Urothelium cell line (cell line): ENCODE data around the gene SPAAR.
"Not testable (repeated sequence)": the region's sequence is repeated elsewhere in the genome, so short reads cannot be mapped to it uniquely, and the experiment has no call there.

Experiments used
- DNase-seq: peaks from one replicate; pipeline ENCODE4 v3.0.0; 2011; ENCODE audit warnings: low spot score, mixed read lengths
- FAIRE-seq: peaks from 2 replicates; lab custom pipeline; 2011; peaks lifted over from hg19 to GRCh38; lab: Jason Lieb, UNC

SPAAR gene, protein sequence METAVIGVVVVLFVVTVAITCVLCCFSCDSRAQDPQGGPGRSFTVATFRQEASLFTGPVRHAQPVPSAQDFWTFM

GRCh38 chr9:35909274-35909673 is at the start of gene SPAAR:
Gene SPAAR (plus strand): TSS chr9:35909490. CDS start chr9:35910464, 974 bp downstream.
- FAIRE-seq, result no peak

DNA sequence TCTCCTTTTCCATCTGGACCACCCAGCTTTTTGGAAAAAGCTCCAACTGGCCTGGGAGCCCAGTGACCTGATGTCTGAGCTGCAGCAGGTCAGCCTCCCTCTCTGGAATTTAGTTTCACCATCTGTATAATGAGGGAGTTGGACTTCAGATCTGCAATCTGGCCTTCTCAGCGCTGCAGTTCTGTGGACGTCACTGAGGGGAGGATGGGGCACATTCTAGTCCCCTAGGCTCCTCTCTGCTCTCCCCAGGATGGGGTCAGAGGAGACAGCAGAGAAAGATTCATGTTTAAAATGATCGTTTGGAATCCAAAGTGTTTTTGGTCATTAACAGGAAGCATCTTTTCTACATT is 49.3 kb upstream of the SPAAR start:
- no peak for FAIRE-seq
- DNase-seq, result no peak

More at GRCh38 chr9:35909274-35909673, at the start of gene SPAAR:
- no peak for DNase-seq

DNA sequence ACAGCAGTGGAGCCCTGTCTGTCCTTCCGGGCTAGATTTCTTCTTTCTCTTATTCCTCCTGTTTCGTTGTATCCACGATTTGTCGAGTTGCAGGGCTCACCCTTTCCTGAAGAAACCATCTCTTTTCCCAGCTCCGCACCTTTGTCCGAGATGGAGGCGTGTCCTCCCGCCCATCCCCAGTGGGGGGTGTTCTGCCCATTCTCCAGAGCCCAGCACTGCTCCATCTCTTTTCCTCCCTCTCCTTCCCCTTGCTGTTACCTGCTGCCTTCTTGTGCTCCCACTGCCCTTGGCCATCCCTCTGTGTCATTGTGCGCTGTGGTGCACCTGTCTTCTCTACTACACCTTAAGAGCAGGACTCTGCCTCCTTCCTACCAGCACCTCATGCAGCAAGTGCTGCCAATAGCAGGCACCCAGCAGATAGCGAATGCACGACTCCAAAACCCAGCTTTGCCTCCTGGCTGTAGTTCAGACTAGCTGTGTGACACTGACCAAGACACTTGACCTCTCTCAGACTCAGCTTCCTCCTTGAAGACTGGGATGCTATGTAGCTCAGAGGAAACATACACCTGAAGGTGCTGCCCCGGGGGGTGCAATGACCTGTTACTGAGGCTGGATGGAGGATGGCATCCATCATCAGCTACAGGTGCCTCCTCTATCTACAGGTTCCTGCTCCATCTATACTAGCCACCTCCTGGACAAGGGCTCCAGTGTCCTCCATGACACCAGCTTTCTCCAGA is 48.0 kb upstream of the SPAAR start:
- DNase-seq (no peak), FAIRE-seq (no peak)

DNA sequence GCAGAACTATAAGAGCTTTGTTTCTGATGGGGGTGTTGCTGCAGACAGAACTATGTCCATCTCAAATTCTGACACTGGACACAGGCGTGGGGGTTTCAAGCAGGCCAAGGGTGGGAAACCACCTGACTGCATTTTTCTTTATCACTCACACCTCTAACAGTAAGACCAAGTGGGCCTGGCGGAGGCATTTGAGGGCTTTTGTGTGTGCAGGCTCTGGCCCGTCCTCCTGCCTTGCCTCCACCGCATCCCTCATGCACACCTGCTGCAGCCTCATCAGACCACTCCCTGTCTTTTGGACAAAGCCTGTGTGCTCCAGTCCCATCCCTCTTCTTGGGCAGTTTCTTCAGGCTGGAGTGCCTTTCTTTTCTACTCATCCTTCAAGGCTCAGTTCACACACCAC is 47.0 kb upstream of the SPAAR start:
- no peak for DNase-seq
- FAIRE-seq, result no peak

GRCh38 chr9:35863583-35863982 is 45.7 kb upstream of the SPAAR start:
- no peak for FAIRE-seq
- DNase-seq, result no peak

- FAIRE-seq, result no peak
- no peak for DNase-seq
These were observed 44.5 kb upstream of the SPAAR start for GRCh38 chr9:35864695-35865255.

DNA sequence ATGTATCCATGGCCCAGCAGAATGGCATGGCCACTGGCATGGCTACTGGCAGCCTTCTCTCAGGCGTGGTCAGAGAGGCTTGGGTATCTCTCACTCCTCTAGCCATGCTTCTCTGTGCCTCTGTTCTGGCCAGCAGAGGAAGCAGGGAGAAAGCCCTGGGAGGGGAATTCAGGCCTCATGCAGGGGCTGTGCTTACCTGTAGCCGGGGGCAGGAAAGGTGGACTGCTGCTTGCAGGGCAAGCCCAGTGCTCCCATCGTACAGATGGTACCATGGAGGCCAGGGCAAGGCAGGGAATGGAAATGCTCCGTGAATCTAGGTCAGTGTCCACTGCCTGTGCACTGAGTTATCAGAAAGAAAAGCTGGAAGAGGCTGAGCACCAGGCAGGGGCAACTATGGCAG is 41.8 kb upstream of the SPAAR start:
- no peak for FAIRE-seq
- DNase-seq, result no peak

- no peak for FAIRE-seq
- no peak for DNase-seq
These were observed 40.4 kb upstream of the SPAAR start for GRCh38 chr9:35868933-35869332.

- no peak for DNase-seq
- peak; percentile 52 for FAIRE-seq
These were observed 39.6 kb upstream of the SPAAR start for GRCh38 chr9:35869621-35870216.

GRCh38 chr9:35870351-35870923 is 38.9 kb upstream of the SPAAR start, which contains the start of gene OR13J1:
Gene OR13J1 (minus strand): TSS chr9:35870401. CDS start chr9:35870401, 0 bp downstream.
- DNase-seq (no peak), FAIRE-seq (no peak)

DNA sequence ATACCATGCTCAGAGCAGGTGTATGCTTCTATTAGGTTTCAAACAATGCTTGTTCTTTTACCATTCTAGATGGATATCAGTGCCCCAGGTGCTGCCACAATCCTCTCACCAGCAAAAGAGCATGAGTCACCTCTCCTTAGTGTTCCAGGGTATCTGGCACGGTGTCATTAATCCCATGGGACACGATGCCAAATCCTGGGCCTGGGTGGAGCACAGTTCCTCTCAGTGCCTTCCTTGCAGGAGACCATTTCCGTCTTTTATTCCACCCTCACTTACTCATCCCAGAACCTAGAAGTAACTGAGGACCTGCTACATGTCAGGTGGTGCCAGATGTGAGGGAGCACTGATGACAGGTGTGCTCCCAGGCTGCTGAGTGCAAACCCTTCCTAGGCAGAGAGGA is 37.7 kb upstream of the SPAAR start:
- peak; percentile 60 for DNase-seq
- no peak for FAIRE-seq

DNA sequence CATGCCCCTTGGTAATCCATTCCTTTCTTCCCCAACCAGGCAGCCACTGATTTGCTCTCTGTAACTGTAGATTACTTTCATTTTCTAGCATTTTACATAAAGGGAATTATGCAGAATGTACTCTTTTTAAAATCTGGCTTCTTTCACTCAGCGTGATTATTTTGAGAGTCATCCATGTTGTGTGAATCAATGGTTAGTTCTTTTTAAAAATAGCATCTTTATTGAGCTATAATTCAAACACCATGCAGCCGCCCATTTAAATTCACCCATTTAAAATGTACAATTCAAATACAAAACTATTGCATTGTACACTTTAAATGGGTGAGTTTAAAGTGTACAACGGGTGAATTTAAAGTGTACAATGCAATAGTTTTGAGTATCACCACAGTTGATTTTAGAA is 36.8 kb upstream of the SPAAR start:
- no peak for DNase-seq
- FAIRE-seq, result no peak

DNA sequence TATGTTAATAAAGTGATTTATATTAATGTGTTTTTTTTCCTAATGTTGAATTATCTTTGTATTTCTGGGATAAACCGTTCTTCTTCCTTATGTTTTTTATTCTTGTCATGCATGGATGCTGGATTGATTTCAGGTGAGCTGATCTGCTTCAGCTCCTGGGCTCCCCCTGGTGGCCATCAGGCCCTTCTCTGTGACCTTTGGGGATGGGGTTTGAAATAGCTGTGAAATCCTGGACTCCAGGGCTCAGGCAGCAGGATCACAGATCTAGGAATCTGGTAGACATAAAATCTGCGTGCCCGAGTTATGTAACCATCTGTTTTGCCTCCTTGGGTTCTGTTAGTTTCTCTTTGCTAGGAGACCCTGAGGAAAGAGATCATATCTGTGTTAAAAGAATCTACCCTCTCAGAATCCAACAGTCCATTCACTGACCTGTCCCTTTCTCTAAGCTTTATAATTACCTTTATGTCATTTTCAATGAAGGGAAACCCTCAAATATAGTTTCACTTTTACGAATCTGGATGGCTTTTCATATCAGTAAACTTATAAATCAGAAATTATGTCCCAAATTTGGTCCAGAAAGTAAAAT is 26.9 kb upstream of the SPAAR start:
- FAIRE-seq, result peak; percentile 30
- peak; percentile 84 for DNase-seq

DNA sequence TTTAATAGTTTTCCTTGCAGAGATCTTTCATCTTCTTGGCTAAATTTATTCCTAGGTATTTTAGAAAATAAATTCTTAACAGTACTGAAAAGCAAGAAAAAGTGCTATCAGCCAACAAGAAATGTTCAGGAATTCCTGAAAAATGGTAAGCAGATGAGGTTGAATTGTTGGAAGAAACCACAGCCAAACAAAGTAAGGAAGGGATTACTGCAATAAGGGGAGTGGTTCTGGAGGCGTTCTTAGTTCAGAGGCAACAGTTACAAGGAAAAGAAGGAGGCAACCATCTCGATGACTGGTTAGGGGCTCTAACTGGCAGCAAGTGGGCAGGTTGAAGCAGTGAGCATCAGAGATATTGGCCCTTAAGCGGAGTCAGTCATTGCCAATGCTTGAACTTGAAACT is 26.3 kb upstream of the SPAAR start:
- DNase-seq, result no peak
- FAIRE-seq, result no peak

- not testable (repeated sequence) for DNase-seq, FAIRE-seq
These were observed 24.4 kb upstream of the SPAAR start for GRCh38 chr9:35884908-35885307.

GRCh38 chr9:35891646-35892045 is 17.6 kb upstream of the SPAAR start:
- DNase-seq, result no peak
- FAIRE-seq, result no peak

GRCh38 chr9:35892051-35892450 is 17.2 kb upstream of the SPAAR start:
- FAIRE-seq (no peak), DNase-seq (no peak)

DNA sequence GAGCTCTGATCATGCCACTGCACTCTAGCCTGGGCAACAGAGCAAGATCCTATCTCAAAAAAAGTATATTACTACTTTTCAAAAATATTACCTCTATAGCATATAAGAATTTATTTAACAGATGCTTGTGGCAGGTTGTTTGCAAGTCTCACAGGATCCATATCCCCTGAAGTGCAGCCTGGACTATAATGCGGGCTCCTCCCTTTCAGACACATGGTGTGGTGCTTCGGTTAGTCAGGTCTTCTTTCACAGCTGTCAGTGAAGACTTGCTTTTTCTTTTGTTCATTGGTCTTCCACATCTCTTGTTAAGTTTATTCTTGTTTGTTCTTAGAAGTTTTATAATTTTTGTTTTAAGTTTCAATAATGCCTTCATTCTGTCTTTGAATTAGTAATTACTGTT is 12.7 kb upstream of the SPAAR start:
- DNase-seq, result no peak
- no peak for FAIRE-seq

DNA sequence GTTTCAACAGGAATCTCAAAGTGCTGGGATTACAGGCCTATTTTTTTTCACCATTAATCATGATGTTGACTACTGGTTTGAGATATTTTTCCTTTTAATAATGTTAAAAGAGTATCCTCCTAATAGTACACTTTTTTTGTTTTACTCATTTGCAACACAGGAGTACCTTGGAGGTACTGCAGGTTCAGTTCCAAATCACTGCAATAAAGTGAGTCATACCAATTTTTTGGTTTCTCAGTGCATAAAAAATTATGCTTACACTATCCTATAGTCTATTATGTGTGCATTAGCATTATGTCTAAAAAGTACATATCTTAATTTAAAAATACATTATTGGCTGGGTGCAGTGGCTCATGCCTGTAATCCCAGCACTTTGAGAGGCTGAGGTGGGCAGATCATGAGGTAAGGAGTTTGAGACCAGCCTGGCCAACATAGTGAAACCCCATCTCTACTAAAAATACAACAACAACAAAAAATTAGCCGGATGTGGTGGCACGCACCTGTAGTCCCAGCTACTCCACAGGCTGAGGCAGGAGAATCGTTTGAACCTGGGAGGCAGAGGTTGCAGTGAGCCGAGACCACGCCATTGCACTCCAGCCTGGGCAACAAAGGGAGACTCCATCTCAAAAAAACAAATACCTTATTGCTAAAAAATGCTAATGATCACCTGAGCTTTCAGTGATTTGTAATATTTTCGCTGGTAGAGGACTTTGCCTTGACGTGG is 11.8 kb upstream of the SPAAR start:
- FAIRE-seq, DNase-seq: not testable (repeated sequence)

GRCh38 chr9:35898337-35898736 is 11.0 kb upstream of the SPAAR start:
- DNase-seq (no peak), FAIRE-seq (no peak)

DNA sequence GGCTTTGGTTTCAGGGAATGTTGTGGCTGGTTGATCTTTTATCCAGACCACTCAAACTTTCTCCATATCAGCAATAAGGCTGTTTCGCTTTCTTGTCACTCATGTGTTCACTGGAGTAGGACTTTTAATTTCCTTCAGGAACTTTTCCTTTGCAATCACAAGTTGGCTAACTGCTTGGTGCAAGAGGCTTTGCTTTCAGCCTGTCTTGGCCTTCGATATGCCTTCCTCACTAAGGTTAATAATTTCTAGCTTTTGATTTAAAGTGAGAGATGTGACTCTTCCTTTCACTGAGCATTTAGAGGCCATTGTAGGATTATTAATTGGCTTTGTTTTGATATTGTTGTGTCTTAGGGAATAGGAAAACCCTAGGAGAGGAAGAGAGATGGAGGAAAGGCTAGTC is 10.3 kb upstream of the SPAAR start:
- DNase-seq (no peak), FAIRE-seq (no peak)
